ENCODE results near the gene TRPM2. TPM values are rescaled to one million over a fixed set of nuclear protein-coding genes. Genes with fewer than 3 reads are reported as not detected.

The TRPM2 gene
- total and polyA plus RNA-seq, 2 of the 13 experiments (the other 11 are each of a cell fraction or from before 2014, with no cell fraction given), result 0.07 to 0.20 TPM

DNA sequence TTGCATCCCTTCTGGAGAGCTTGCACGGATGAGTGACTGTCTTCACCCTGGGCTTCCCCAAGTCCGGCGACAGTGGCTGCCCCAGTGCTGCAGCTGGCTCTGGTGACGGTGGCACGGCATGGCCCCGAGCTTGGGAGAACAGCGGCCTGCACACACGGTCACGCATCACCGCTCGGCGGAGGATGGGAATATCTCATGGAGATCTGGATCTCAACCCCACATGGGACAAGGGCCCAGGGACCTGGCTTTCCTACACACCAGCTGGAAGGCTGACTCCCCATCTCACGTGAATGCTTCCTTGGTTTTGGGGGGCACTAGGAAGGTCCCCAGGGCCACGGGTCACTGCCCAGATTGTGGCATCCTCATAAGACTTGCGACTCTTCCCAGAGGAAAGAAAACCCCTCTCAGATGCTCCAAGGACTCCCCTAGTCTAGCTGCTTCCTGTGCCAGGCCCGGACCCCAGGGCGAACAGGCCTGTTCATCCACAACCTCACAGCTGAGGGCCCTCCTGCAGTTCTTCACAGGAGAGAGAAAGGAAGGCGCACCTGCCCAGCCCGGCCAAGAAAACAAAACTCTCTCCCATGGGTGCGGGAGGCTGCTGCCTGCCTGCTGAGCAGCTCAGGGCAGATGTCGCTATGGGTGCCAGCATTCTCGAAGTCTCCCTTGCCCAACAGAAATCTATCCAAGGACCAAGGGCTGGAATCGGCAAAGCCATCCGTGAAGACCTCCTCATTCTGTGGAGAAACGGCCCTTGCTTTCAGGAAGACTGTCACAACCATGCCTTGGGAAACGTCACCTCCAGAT lies 24.1 kb upstream of the TRPM2 start:
- Histone ChIP-seq H4K20me1 (ENCODE audit: insufficient read depth, low read length) (no peaks in the 10 kb centered on the region), H3K4me2 (ENCODE audit: low read depth, low read length) (no peak overlapping the region), H2AFZ (ENCODE audit: low read length) (no peak overlapping the region), H3K4me1 (ENCODE audit: insufficient read depth, low read length) (no peaks in the 10 kb centered on the region), H3K27ac (ENCODE audit: extremely low read length, insufficient read depth, low read length) (no peak overlapping the region), H3K4me3 (replicated peaks in 1 of 3; ENCODE audit: insufficient read depth in 1 of 3, low read depth in 2 of 3, low read length in 3 of 3) (no peak overlapping the region), H3K27me3 (ENCODE audit: control insufficient read depth in 1 of 2, insufficient read depth in 2 of 2, low read length in 2 of 2) (no peaks in the 10 kb centered on the region), H3K36me3 (replicated peaks in 1 of 2; ENCODE audit: control insufficient read depth in 1 of 2, insufficient read depth in 2 of 2, low read length in 2 of 2) (peaks cover 6 to 19% of the 10 kb centered on the region in 2 experiments; a peak in 3 of 5 replicates), H3K9ac (ENCODE audit: insufficient read depth, low read depth, low read length) (no peak overlapping the region), H3K9me3 (ENCODE audit: low read length) (no peaks in the 10 kb centered on the region), H3K79me2 (ENCODE audit: insufficient read depth, low read length) (no peaks in the 10 kb centered on the region)
- CTCF ChIA-PET (ENCODE audit: low intra/inter-chr PET ratio, low total read pairs), result no interaction called here
- BruUV-seq (replicated peaks), result no TSS peak
- ATAC-seq (no peak), DNase-seq (ENCODE audit: low spot score) (no peak), FAIRE-seq (no peak)
- in situ Hi-C loops (cut with HindIII; ENCODE audit: extremely low pct_ligation_motif_present, low pct_unique_long_range_greater_than_20kb) (no loop called here), intact Hi-C loops (cut with micrococcal nuclease; ENCODE audit: unreplicated experiment) (no loop called here)
- WGBS (ENCODE audit: low lambda C conversion rate), result 100% methylated on average over 1 of the region's 26 CpGs
- POLR2A ChIA-PET, result interaction anchor here (1.1 kb wide), 2 partner anchors 26 to 28 kb away, joined by 3 read pairs; no protein-coding TSS in a partner anchor
- TF ChIP-seq ZNF432 (CRISPR knock-in tag; IDR thresholded peaks at IDR 0.05; ENCODE audit: borderline replicate concordance) (no peak), ZBTB20 (CRISPR knock-in tag; IDR thresholded peaks at IDR 0.05; ENCODE audit: borderline replicate concordance, low read depth) (0 out of 2 replicates have a peak, but pooled peaks have one; percentile 1), AGO2 (optimal IDR thresholded peaks at IDR 0.05; ENCODE audit: low read depth, low read length) (peak; percentile 21), MIER3 (CRISPR knock-in tag; IDR thresholded peaks at IDR 0.05; ENCODE audit: borderline replicate concordance) (no peak), POLR2A (IDR thresholded peaks at IDR 0.05; ENCODE audit: insufficient read depth in 1 of 2, low read depth in 2 of 2, low read length in 2 of 2) (no peak; a peak in 1 of 4 replicates), CENPBD1 (CRISPR knock-in tag; IDR thresholded peaks at IDR 0.05; ENCODE audit: borderline replicate concordance, low read depth) (no peak), ARHGAP35 (CRISPR knock-in tag; IDR thresholded peaks at IDR 0.05; ENCODE audit: borderline replicate concordance) (no peak), IRX3 (CRISPR knock-in tag; IDR thresholded peaks at IDR 0.05; ENCODE audit: borderline replicate concordance, low read depth) (no peak), ZNF234 (CRISPR knock-in tag; conservative IDR thresholded peaks at IDR 0.05) (no peak), ZNF574 (CRISPR knock-in tag; IDR thresholded peaks at IDR 0.05) (no peak), ZNF430 (CRISPR knock-in tag; IDR thresholded peaks at IDR 0.05) (no peak), ZNF572 (CRISPR knock-in tag; IDR thresholded peaks at IDR 0.05) (no peak), POLR2AphosphoS2 (IDR thresholded peaks at IDR 0.05; ENCODE audit: low read depth, low read length) (peak; percentile 13; the same call in 1 of the 2 replicates), ZNF367 (CRISPR knock-in tag; IDR thresholded peaks at IDR 0.05; ENCODE audit: borderline replicate concordance) (no peak), FLYWCH1 (CRISPR knock-in tag; IDR thresholded peaks at IDR 0.05) (no peak), ELF4 (CRISPR knock-in tag; IDR thresholded peaks at IDR 0.05; ENCODE audit: borderline replicate concordance) (no peak), PHF21A (CRISPR knock-in tag; IDR thresholded peaks at IDR 0.05) (no peak), FOSL1 (CRISPR knock-in tag; IDR thresholded peaks at IDR 0.05; ENCODE audit: borderline replicate concordance) (no peak)
- TF ChIP-seq, protein P1, sequence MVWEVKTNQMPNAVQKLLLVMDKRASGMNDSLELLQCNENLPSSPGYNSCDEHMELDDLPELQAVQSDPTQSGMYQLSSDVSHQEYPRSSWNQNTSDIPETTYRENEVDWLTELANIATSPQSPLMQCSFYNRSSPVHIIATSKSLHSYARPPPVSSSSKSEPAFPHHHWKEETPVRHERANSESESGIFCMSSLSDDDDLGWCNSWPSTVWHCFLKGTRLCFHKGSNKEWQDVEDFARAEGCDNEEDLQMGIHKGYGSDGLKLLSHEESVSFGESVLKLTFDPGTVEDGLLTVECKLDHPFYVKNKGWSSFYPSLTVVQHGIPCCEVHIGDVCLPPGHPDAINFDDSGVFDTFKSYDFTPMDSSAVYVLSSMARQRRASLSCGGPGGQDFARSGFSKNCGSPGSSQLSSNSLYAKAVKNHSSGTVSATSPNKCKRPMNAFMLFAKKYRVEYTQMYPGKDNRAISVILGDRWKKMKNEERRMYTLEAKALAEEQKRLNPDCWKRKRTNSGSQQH (CRISPR knock-in tag; IDR thresholded peaks at IDR 0.05; ENCODE audit: low read depth), result no peak
- TF ChIP-seq, protein P2, sequence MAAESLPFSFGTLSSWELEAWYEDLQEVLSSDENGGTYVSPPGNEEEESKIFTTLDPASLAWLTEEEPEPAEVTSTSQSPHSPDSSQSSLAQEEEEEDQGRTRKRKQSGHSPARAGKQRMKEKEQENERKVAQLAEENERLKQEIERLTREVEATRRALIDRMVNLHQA (CRISPR knock-in tag; IDR thresholded peaks at IDR 0.05), result no peak

All from HepG2 (cell line).